Measurements from ENCODE around the gene REC8. TPM values are rescaled to one million over a fixed set of nuclear protein-coding genes. Genes with fewer than 3 reads are reported as not detected.

Gene REC8
- total RNA-seq, 1 donor from 2014 or later: 43.3 TPM

- no peak for DNase-seq (ENCODE audit: low read depth)
Measured at GRCh38 chr14:24159777-24160498, 11.9 kb upstream of the REC8 start.

DNA sequence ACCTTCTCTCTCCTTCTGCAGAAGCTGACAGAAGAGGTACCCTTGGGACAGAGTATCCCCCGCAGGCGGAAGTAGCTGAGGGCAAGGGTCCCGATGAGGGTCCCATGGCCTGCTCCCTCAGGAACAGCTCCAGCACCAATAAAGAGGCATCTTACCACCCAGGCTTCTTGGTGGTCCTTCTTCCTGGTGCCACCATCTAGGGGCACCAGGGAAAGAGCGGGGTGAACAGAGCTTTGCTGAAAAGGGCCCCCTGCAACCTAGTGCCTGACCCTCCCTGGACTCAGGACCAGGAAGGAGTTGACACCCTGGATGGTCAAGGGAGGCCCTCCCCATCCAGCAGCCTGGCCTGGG lies 11.4 kb upstream of the REC8 start:
- no peak for DNase-seq (ENCODE audit: low read depth)

DNA sequence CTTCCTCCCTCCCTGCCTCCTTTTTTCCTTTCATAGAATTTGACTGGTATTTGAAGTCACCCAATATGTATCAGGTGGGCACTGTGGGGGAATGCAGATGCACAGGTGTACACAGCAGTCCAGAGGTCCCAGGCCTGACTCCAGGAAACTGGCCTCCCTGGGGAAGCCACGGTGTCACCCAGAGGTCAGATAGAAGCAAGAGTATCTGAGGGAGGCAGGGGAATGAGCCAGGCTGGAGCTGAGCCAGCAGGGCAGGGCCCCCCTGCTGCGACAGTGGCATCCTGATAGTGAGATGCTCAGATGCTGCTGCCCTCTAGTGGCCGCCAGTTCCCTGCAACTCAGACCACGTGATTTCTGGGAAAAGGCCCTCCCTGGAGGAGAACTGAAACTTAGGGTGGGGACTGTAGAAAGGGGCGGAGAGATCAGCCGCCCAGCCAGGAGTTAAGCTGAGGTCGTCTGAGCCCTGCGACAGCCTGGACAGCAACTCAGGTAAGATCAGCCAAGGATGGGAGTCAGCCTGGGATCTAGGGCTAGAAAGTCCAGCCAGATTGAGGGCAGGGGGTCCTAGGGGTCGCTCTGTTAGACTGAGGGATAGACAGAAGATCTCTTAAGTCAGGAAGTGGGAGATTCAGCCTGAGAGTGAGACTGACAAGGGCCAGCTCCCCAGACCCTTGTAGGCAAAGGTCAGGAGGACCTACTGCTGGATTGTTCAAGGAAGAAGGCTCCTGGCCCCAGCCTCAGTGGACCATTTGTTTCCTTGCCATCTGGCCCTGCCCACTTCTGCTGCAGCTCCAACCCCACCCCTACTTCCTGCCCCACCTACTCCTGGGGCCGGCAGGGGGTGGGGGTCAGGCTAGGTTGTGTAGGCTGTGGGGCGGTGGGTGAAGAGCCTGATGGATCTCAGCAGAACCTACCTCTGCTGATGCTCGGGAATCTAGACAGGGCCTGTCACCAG lies 10.8 kb upstream of the REC8 start, which contains the start of gene IRF9:
Gene IRF9, plus strand, starts transcription at position 416 of the 955 bp plus-strand sequence. CDS start 880 bp downstream, outside the sequence.
- DNase-seq (ENCODE audit: low read depth): peak; percentile 91

DNA sequence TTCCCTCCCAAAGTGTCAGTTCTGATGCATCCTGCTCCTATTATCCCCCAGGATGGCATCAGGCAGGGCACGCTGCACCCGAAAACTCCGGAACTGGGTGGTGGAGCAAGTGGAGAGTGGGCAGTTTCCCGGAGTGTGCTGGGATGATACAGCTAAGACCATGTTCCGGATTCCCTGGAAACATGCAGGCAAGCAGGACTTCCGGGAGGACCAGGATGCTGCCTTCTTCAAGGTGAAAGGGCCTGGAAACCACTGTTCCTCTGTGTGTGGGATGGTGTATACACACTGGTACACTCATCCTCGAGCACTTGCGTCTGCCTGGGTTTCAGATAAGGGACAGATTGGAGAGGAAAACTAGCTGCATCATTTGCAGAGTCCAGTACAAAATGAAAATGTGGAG lies 9.8 kb upstream of the REC8 start:
- DNase-seq (ENCODE audit: low read depth): no peak

GRCh38 chr14:24164518-24164991 lies 7.3 kb upstream of the REC8 start:
- DNase-seq (ENCODE audit: low read depth): no peak

- no peak for DNase-seq (ENCODE audit: low read depth)
Measured at GRCh38 chr14:24165785-24166184, 6.1 kb upstream of the REC8 start.

GRCh38 chr14:24167469-24168114 lies 4.3 kb upstream of the REC8 start:
- no peak for DNase-seq (ENCODE audit: low read depth)

DNA sequence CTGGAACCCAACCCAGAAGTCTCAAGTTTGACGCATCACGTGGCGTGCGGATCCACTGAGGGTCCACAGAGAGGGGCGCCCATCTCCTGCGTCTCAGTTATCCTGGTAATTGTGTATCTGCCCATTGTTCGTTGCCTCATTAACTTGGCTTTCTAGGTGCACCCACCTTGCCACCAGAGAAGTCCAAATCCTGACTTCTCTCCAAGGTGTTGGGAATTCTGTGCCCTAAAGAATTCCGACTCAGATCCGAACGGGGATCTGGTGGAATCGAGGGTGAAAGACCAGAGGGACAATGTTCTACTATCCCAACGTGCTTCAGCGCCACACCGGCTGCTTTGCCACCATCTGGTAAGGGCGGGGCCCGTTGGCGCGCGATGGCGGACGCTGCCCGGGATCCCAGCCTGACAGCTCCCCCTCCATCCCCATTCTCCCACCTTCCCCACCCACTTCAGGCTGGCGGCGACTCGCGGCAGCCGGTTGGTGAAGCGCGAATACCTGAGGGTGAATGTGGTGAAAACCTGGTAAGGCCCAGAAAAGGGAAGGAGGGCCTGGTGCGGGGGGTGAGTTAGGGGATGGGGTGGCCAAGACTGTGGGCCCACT lies 481 bp downstream of the REC8 start:
- no peak for DNase-seq (ENCODE audit: low read depth)

- DNase-seq (ENCODE audit: low read depth): no peak
Measured at GRCh38 chr14:24172871-24173281, 996 bp downstream of the REC8 start.

- no peak for DNase-seq (ENCODE audit: low read depth)
Measured at GRCh38 chr14:24176599-24176998, 4.7 kb downstream of the REC8 start.

DNA sequence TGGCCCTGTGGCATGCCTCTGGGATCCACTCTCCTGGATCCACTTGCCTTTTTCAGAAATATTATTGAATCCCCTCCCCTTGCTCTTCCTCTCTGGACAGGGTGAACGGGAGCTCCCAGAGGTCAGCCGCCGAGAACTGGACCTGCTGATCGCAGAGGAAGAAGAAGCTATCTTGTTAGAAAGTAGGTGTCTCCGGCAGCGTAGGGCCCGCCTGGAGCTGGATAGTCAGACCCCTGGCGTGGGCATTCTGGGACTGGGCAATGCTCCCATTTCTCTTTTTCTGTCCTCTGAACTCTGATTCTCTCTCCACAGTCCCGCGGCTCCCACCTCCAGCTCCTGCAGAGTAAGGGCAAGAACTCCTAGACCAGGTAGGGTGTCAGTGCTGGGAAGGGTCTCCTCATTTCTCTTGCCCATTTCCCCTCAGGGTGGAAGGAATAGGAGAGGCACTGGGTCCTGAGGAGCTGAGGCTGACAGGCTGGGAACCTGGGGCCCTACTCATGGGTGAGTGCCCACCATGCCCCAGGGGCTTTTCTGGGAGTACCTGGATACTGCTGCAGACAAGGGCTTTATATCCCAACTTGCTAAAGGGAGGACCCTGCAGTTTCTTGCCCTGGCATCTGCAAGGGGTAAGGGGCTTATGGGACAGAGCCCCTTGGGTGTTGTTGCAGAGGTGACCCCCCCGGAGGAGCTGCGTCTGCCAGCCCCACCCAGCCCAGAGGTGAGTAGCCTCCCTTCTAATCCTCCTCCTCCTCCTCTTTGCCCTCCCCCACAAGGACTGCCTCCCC lies 5.4 kb downstream of the REC8 start:
- DNase-seq (ENCODE audit: low read depth): no peak

DNA sequence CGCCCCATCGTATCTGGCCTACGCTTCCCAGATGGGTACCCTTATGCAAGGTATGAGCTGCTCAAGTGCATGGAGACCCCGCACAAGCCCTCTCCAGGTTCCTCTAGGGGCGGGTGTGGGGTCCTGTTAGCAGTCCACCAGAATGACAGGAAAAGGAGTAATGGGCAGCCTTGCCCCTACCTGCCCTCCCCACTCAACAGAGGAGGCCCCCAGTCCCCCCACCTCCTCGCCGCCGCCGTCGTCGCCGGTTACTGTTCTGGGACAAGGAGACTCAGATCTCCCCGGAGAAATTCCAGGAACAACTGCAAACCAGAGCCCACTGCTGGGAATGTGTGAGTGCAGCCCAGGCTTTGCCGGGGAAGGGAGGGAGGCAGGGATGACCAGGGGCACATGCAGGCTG lies 6.0 kb downstream of the REC8 start:
- no peak for DNase-seq (ENCODE audit: low read depth)

- DNase-seq (ENCODE audit: low read depth): no peak
Measured at GRCh38 chr14:24178399-24179178, 6.7 kb downstream of the REC8 start.

GRCh38 chr14:24179294-24179960 lies 7.5 kb downstream of the REC8 start:
- DNase-seq (ENCODE audit: low read depth): no peak

DNA sequence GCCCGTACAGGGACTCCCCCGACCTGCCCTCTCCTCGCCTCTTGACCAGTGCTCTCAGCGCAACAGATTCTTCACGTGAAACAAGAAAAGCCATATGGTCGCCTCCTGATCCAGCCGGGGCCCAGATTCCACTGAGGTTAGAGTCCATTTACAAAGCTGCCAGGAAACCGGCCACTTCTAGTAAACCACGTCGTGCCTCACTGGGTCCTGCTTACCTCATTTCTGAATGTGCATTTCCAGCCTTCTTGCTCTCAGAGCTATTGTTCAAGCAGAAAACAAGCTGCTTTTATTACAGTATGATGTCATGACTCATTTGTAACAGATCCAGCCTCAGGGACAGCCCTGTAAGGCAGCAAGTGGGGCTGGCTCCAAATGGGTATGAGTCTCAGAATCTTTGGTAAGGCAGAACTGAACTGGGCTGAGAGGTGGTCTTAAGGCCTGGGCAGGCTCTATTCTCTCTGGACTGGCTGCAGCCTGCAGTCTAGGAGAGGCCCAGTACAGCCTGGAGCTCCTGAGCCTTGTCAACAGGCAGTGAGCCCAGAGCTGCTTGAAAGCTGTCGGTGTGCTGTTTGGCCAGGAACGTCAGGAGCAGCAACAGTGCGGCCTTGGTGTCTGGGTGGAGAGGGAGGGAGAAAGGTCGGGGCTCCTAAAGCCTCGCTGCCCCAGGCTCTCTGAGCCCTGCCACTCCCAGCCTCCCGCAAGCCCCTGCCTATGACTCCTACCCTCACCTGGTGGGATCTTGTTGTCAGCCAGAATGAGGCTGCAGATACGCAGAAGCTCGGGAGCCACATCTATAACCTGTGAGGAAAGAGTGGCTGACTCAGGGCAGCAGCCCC lies 8.3 kb downstream of the REC8 start:
- peak; percentile 99 for DNase-seq (ENCODE audit: low read depth)

DNA sequence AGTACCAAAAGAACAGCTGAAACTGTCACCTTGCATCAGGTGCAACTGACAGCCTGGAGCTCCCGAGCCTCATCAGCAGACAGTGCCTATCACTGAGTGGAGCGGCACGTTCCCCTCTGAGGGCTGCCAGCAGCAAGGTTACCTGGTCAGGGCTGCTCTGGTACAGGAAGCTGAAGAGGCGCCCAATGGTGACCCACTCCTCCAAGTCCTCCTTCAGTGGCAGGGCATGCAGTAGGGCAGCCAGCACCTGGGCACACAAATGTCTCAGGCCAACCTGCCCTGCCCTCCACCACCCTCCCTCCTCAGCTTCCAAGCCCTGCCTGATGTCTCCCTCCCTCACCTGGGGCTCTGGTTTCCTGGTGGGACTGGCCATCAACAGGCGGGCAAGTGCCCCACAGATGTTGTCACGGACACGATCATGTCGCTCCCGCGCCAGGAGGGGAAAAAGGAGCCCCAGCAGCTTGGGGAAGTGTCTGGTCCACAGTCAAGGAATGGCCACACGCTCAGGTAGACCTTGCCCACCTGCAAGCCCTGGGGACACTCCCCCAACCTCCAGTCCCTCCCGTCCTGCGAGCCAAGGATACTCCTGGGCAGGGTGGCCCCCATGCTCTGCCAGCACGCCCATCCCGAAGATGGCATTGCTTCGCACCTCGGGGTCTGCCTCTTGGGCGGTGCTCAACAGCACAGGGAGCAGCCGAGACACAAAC lies 9.6 kb downstream of the REC8 start:
- no peak for DNase-seq (ENCODE audit: low read depth)

DNA sequence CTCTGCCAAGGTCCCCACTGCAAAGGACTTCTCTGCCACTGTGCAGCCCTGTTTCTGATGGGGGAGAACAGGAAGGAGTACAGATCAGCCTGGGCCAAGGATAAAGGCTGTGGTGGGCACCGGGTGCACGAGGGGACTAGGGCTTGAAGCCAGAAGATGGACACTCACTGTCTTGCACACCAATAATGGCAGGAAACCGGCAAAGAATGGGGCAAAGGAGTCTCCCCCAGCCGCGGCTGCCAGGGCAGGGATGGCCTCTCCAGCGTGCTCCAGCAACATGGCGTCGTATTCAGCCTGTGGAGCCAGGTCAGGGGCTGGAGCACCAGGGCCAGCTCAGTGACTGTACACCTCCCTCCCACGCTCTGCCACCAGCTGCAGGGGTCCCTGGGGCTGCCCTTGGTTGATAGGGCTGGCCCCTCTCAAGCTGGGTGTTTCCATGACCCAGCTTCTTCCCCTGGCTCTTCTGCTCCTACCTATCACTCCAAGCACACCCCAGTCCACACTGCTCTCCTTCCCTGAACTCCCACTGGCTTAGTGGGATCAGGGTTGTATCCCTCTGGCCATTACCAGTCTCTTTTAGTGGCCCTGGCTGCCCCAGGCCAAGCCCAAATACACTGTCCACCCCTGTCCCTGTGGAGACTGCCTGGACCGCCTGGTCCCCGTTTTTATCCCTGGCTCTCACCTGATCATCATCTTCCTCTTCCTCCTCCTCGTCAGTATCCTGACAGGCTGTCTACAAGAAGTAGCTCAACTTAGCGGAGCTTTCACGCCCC lies 10.4 kb downstream of the REC8 start:
- DNase-seq (ENCODE audit: low read depth): no peak

Measured in renal cortical epithelial cell (primary cell).